ENCODE measurements around the gene CIDEC.
A peak's percentile ranks its signal among the peaks of the same experiment; 100 is the strongest.

GRCh38 chr3:9902372-9903237 is 22.6 kb upstream of the CIDEC start, which contains the start of gene IL17RE:
- TF ChIP-seq POLR2A (IDR thresholded peaks at IDR 0.05) (peak; percentile 65 to 79), CTCF (IDR thresholded peaks at IDR 0.05) (no peak)

Data from Peyer's patch (tissue), 4 donors.